ENCODE results near the gene AIG1.

Gene AIG1

DNA sequence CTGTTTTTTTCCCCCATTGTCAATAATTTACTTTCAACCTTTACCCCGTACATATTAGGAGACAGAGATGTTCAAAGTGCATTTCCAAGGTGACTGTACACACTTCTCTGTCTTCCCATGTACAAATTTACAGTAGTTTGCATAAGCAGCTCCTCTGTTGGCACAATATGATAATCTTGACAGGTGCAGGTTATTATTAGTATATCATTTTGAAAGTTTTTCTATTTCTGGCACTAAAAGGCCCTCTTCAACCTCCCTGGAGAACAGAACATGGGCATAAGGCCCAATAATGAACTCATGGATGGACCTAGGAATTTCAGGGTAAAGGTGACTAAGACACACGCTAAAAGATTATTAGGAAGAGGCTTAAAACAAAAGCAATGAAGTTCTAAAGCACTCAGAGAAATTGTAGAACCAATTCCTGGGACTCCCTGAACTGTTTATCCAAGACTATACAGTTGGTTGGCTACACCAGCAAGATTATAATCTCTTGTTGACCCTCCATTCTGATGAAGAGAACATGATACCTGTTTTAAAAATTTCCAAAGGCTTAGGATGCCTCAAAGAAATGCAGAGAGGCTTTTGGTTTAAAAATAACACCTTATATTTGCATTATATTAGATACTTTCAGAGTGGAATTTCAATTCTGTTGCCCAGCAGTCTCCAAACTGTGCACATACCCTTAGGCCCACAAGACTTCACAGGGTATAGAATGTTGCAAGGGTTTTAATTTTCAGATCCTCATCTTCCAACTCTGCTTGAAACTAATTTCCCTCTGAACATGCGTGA is 1.1 kb downstream of the AIG1 start:
- in situ Hi-C loops (cut with MboI; ENCODE audit: low pct_unique_long_range_greater_than_20kb, low sequenced_read_pairs, unreplicated experiment), result no loop called here
- DNase-seq (ENCODE audit: low spot score), result no peak

DNA sequence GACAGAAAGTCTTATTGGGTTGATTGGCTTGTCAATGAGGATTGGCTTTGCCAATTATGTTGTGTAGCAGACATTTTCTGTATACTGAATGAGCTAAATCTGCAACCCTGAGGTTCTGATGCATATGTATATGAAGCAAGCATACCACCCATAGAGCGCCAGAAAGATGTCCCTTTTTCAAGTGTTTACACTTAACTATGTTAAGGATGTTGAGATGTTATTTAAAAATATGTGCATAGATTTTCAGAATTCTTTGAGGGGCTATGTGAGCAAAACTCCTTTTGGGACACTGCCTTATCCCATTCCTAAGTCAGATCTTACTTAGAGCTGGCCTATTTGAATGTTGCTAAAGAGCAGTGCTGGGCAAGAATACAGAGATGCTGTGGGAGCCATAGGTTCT is 1.9 kb downstream of the AIG1 start:
- TF ChIP-seq, protein P1, sequence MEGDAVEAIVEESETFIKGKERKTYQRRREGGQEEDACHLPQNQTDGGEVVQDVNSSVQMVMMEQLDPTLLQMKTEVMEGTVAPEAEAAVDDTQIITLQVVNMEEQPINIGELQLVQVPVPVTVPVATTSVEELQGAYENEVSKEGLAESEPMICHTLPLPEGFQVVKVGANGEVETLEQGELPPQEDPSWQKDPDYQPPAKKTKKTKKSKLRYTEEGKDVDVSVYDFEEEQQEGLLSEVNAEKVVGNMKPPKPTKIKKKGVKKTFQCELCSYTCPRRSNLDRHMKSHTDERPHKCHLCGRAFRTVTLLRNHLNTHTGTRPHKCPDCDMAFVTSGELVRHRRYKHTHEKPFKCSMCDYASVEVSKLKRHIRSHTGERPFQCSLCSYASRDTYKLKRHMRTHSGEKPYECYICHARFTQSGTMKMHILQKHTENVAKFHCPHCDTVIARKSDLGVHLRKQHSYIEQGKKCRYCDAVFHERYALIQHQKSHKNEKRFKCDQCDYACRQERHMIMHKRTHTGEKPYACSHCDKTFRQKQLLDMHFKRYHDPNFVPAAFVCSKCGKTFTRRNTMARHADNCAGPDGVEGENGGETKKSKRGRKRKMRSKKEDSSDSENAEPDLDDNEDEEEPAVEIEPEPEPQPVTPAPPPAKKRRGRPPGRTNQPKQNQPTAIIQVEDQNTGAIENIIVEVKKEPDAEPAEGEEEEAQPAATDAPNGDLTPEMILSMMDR (IDR thresholded peaks at IDR 0.05; ENCODE audit: extremely low read depth, insufficient read depth, missing control alignments), result no peak
- DNase-seq (ENCODE audit: low spot score), result no peak
- in situ Hi-C loops (cut with MboI; ENCODE audit: low pct_unique_long_range_greater_than_20kb, low sequenced_read_pairs, unreplicated experiment), result no loop called here

More for the DNA sequence above, 1.1 kb downstream of the AIG1 start:
- TF ChIP-seq, protein P1 (IDR thresholded peaks at IDR 0.05; ENCODE audit: extremely low read depth, insufficient read depth, missing control alignments), result no peak

DNA sequence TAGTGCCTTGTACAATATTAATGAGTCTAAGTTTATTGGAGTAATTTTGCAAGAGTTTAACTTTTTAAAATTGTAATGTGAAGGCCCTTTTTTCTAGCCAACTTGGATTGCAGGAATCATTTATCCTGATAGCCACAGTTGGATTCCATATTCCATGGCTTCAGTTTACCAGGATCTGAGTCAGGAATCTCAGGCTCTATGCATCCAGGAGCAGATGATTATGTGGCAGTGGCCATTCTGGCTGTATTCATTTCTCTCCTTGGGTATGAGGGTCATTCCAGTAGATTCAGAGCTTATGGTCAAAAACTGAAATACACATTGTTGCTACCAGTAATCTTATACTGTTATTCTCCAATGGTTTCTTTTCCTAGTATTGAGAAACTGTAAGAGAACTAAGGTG is 2.9 kb downstream of the AIG1 start:
- DNase-seq (ENCODE audit: low spot score), result no peak
- TF ChIP-seq, protein P1 (IDR thresholded peaks at IDR 0.05; ENCODE audit: extremely low read depth, insufficient read depth, missing control alignments), result no peak
- in situ Hi-C loops (cut with MboI; ENCODE audit: low pct_unique_long_range_greater_than_20kb, low sequenced_read_pairs, unreplicated experiment), result no loop called here

DNA sequence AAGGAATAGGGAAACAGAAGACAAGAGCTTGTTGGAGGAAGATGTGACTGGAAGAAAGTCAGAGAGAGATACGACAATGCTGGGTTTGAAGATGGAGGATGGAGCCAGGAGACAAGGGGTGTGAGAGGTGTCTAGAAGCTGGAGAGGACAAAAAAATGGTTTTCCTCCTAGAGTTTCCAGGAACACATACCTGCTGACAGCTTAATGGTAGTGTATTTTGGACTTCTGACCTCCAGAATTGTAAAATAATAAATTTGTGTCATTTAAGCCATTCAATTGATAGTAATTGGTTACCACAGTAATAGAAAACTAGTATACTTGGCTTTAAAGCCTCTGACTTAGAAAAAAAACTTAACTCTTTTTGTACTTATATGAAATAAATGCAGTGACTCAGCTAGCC is 3.6 kb downstream of the AIG1 start:
- in situ Hi-C loops (cut with MboI; ENCODE audit: low pct_unique_long_range_greater_than_20kb, low sequenced_read_pairs, unreplicated experiment), result no loop called here
- TF ChIP-seq, protein P1 (IDR thresholded peaks at IDR 0.05; ENCODE audit: extremely low read depth, insufficient read depth, missing control alignments), result no peak
- no peak for DNase-seq (ENCODE audit: low spot score)

DNA sequence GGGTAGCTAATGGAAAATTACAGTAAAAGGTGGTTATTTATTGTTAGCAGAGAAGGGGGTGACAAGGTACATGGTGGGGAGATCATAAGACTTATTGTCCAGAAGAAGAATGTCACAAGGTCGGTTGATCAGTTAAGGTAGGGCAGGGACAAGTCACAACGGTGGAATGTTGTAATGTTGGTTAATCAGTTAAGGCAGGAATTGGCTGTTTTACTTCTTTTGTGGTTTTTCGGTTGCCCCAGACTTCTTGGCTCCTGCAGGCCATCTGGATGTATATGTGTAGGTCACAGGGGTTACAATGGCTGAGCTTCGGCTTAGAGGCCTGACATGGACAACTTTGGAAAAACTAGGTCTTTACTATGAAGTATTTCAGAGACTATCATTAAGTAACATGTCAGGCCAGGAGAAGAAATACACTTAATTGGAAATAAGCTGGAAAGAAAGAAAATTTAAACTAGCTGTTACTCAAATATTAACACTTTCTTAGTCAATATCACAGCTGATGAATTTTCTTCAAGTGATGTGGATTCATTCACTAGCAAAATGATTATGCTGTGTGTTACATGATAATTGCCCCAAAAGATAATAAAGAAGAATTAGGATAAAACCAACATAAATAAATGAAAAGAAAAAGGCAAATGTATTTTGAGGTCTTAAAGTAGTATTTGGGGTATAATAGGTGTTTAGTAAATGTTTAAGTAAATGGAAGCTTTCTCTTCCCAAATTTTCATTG is 4.4 kb downstream of the AIG1 start:
- DNase-seq (ENCODE audit: low spot score), result no peak
- TF ChIP-seq, protein P1 (IDR thresholded peaks at IDR 0.05; ENCODE audit: extremely low read depth, insufficient read depth, missing control alignments), result no peak

DNA sequence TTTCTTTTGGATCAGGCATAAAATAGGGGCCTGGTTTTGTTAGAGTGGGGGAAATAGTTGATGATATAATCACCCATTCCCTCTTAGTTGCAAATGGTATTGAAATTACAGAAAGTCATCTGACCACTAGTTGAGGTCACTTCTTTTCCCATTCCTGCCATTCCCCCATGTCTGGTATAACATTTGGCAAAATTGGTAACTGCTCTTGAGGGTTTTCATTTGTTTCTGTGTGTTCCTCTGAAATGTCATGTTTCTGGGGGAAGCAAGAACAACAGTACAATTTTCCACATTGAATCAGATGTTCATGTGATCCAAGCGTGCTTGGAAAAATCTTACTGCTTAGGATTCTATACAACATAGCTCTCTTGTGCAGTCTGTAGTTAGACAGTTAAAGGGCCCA is 7.3 kb downstream of the AIG1 start:
- DNase-seq (ENCODE audit: low spot score), result no peak
- TF ChIP-seq, protein P1 (IDR thresholded peaks at IDR 0.05; ENCODE audit: extremely low read depth, insufficient read depth, missing control alignments), result no peak
- in situ Hi-C loops (cut with MboI; ENCODE audit: low pct_unique_long_range_greater_than_20kb, low sequenced_read_pairs, unreplicated experiment), result no loop called here

More for the DNA sequence above, 4.4 kb downstream of the AIG1 start:
- in situ Hi-C loops (cut with MboI; ENCODE audit: low pct_unique_long_range_greater_than_20kb, low sequenced_read_pairs, unreplicated experiment), result no loop called here
